T-helper 2 cell treated with Interferon-gamma antibody and Interleukin-4, amounts not matched to agents 5 μg/mL and 100 μg/mL, for 36 hours (primary cell): ENCODE results near the gene ARFIP1.
A peak's percentile ranks its signal among the peaks of the same experiment; 100 is the strongest.
"Not testable (repeated sequence)": the region's sequence is repeated elsewhere in the genome, so short reads cannot be mapped to it uniquely, and the experiment has no call there.

ENCODE experiments used
- DNase-seq: peaks from one replicate; pipeline ENCODE4 v3.0.0; 2021; ENCODE audit warnings: low spot score
- H3K27ac Mint-ChIP-seq: one replicate; pipeline ENCODE4 v1.8.0; 2021; ENCODE audit warnings: mild to moderate bottlenecking, mixed read lengths
- H3K27me3 Mint-ChIP-seq: one replicate; pipeline ENCODE4 v1.8.0; 2021; ENCODE audit warnings: low read depth, mixed read lengths
- H3K36me3 Mint-ChIP-seq: one replicate; pipeline ENCODE4 v1.8.0; 2021; ENCODE audit warnings: low read depth, mixed read lengths
- H3K4me1 Mint-ChIP-seq: one replicate; pipeline ENCODE4 v1.8.0; 2021; ENCODE audit warnings: low read depth, mixed read lengths
- H3K4me3 Mint-ChIP-seq: one replicate; pipeline ENCODE4 v1.8.0; 2022; ENCODE audit warnings: mild to moderate bottlenecking, moderate library complexity, mixed read lengths
- H3K9me3 Mint-ChIP-seq: one replicate; pipeline ENCODE4 v1.8.0; 2021; ENCODE audit warnings: mixed read lengths

ARFIP1 gene

GRCh38 chr4:152779513-152780266, at the start of gene ARFIP1, which contains the start of gene TIGD4:
Gene ARFIP1, plus strand, starts transcription at chr4:152779954. Its CDS starts 49,680 bp downstream, at chr4:152829634.
Gene TIGD4, minus strand, starts transcription at chr4:152779730. Its CDS starts 8,726 bp downstream, at chr4:152771004.
- no peaks in the 10 kb centered on the region for H3K9me3 Mint-ChIP-seq
- H3K4me1 Mint-ChIP-seq: peaks cover 36% of the 10 kb centered on the region
- peak within 1 kb of the TSS; percentile 90 for H3K27ac Mint-ChIP-seq
- peaks cover 2% of the 10 kb centered on the region for H3K36me3 Mint-ChIP-seq
- H3K27me3 Mint-ChIP-seq: peaks cover 20% of the 10 kb centered on the region
- H3K4me3 Mint-ChIP-seq: peak within 1 kb of the TSS; percentile 100
- DNase-seq: peak; percentile 96

GRCh38 chr4:152731997-152732396, 47.8 kb upstream of the ARFIP1 start:
- no peak overlapping the region for H3K4me3 Mint-ChIP-seq
- peaks cover 3% of the 10 kb centered on the region for H3K4me1 Mint-ChIP-seq
- peaks cover 11% of the 10 kb centered on the region for H3K27me3 Mint-ChIP-seq
- no peak overlapping the region for H3K27ac Mint-ChIP-seq
- H3K36me3 Mint-ChIP-seq: no peaks in the 10 kb centered on the region
- no peaks in the 10 kb centered on the region for H3K9me3 Mint-ChIP-seq
- no peak for DNase-seq

- Mint-ChIP-seq H3K9me3 (no peaks in the 10 kb centered on the region), H3K4me3 (no peak overlapping the region), H3K36me3 (no peaks in the 10 kb centered on the region), H3K27me3 (peaks cover 18% of the 10 kb centered on the region), H3K27ac (no peak overlapping the region), H3K4me1 (peaks cover 3% of the 10 kb centered on the region)
- DNase-seq: no peak
These were observed 45.6 kb upstream of the ARFIP1 start for GRCh38 chr4:152734015-152734698.

- Mint-ChIP-seq H3K27me3 (peaks cover 18% of the 10 kb centered on the region), H3K36me3 (no peaks in the 10 kb centered on the region), H3K9me3 (no peaks in the 10 kb centered on the region), H3K4me3 (no peak overlapping the region), H3K4me1 (peaks cover 3% of the 10 kb centered on the region), H3K27ac (no peak overlapping the region)
- DNase-seq: no peak
These were observed 45.1 kb upstream of the ARFIP1 start for GRCh38 chr4:152734699-152735050.

- H3K9me3 Mint-ChIP-seq: no peaks in the 10 kb centered on the region
- peaks cover 18% of the 10 kb centered on the region for H3K27me3 Mint-ChIP-seq
- DNase-seq: no peak
- H3K36me3 Mint-ChIP-seq: no peaks in the 10 kb centered on the region
- H3K4me1 Mint-ChIP-seq: peaks cover 3% of the 10 kb centered on the region
- H3K27ac Mint-ChIP-seq: no peak overlapping the region
- H3K4me3 Mint-ChIP-seq: no peak overlapping the region
These were observed 44.3 kb upstream of the ARFIP1 start for GRCh38 chr4:152735396-152735859.

- Mint-ChIP-seq H3K27ac (no peak overlapping the region), H3K4me1 (peaks cover 3% of the 10 kb centered on the region), H3K27me3 (peaks cover 18% of the 10 kb centered on the region), H3K4me3 (no peak overlapping the region), H3K36me3 (no peaks in the 10 kb centered on the region), H3K9me3 (no peaks in the 10 kb centered on the region)
- no peak for DNase-seq
These were observed 43.8 kb upstream of the ARFIP1 start for GRCh38 chr4:152735906-152736305.

- Mint-ChIP-seq H3K36me3 (no peaks in the 10 kb centered on the region), H3K4me3 (no peak overlapping the region), H3K27me3 (peaks cover 19% of the 10 kb centered on the region), H3K9me3 (no peaks in the 10 kb centered on the region), H3K27ac (no peak overlapping the region), H3K4me1 (peaks cover 3% of the 10 kb centered on the region)
- DNase-seq: no peak
These were observed 40.9 kb upstream of the ARFIP1 start for GRCh38 chr4:152738827-152739226.

- H3K27ac Mint-ChIP-seq: no peak overlapping the region
- no peaks in the 10 kb centered on the region for H3K4me1 Mint-ChIP-seq
- no peak for DNase-seq
- H3K27me3 Mint-ChIP-seq: peaks cover 3% of the 10 kb centered on the region
- no peak overlapping the region for H3K4me3 Mint-ChIP-seq
- peaks cover 2% of the 10 kb centered on the region for H3K9me3 Mint-ChIP-seq
- no peaks in the 10 kb centered on the region for H3K36me3 Mint-ChIP-seq
These were observed 32.3 kb upstream of the ARFIP1 start for GRCh38 chr4:152747444-152747843.

GRCh38 chr4:152748619-152749018, 31.1 kb upstream of the ARFIP1 start:
- H3K4me1 Mint-ChIP-seq: no peaks in the 10 kb centered on the region
- peaks cover 7% of the 10 kb centered on the region for H3K27me3 Mint-ChIP-seq
- no peak for DNase-seq
- peaks cover 4% of the 10 kb centered on the region for H3K9me3 Mint-ChIP-seq
- H3K4me3 Mint-ChIP-seq: no peak overlapping the region
- no peak overlapping the region for H3K27ac Mint-ChIP-seq
- H3K36me3 Mint-ChIP-seq: no peaks in the 10 kb centered on the region

- Mint-ChIP-seq H3K9me3 (no peaks in the 10 kb centered on the region), H3K4me1 (no peaks in the 10 kb centered on the region), H3K27me3 (peaks cover 19% of the 10 kb centered on the region), H3K36me3 (no peaks in the 10 kb centered on the region), H3K4me3 (no peak overlapping the region), H3K27ac (no peak overlapping the region)
- DNase-seq: no peak
These were observed 16.0 kb upstream of the ARFIP1 start for GRCh38 chr4:152763796-152764195.

- H3K27me3 Mint-ChIP-seq: peaks cover 14% of the 10 kb centered on the region
- H3K9me3 Mint-ChIP-seq, H3K4me3 Mint-ChIP-seq, H3K27ac Mint-ChIP-seq, H3K4me1 Mint-ChIP-seq, H3K36me3 Mint-ChIP-seq, DNase-seq: not testable (repeated sequence)
These were observed 14.6 kb upstream of the ARFIP1 start for GRCh38 chr4:152765069-152765737.

- H3K4me1 Mint-ChIP-seq: peaks cover 18% of the 10 kb centered on the region
- H3K27me3 Mint-ChIP-seq: peaks cover 13% of the 10 kb centered on the region
- DNase-seq: no peak
- peak overlapping the region; percentile 41 for H3K27ac Mint-ChIP-seq
- no peaks in the 10 kb centered on the region for H3K9me3 Mint-ChIP-seq
- no peaks in the 10 kb centered on the region for H3K36me3 Mint-ChIP-seq
- no peak overlapping the region for H3K4me3 Mint-ChIP-seq
These were observed 7.8 kb upstream of the ARFIP1 start for GRCh38 chr4:152771741-152772533.

GRCh38 chr4:152773339-152773738, 6.4 kb upstream of the ARFIP1 start:
- Mint-ChIP-seq H3K27ac (no peak overlapping the region), H3K4me3 (no peak overlapping the region), H3K27me3 (peaks cover 23% of the 10 kb centered on the region), H3K36me3 (no peaks in the 10 kb centered on the region), H3K9me3 (no peaks in the 10 kb centered on the region), H3K4me1 (peaks cover 23% of the 10 kb centered on the region)
- DNase-seq: no peak
